Measurements from ENCODE around the gene HIVEP1. TPM values are rescaled to one million over a fixed set of nuclear protein-coding genes. Genes with fewer than 3 reads are reported as not detected.

Gene HIVEP1
- total RNA-seq, 2 experiments from 2014 or later, result 22.1 to 22.6 TPM

DNA sequence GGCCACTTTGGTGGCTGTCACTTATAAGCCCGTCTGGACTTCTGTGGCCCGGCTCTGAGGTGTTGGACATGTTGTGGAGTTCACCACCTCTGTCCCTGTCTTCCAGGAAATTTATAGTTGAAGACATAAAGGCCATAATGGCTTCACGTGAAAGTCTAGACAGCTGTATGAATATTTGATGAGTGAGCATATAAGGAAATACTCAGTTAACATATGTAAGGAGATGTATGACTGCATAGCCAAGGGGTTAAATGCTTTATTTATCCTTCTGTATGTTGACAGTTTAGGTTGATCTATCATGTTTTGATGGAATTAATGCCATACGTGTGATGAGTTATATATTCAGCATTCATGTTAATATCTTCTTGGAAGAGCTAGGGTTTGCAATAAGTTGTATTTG, 16.1 kb downstream of the HIVEP1 start:
- peaks cover 38% of the 10 kb centered on the region for H3K9me3 ChIP-seq (ENCODE audit: low read length)
- no peak for DNase-seq (ENCODE audit: low spot score)
- H3K36me3 ChIP-seq (ENCODE audit: insufficient read depth, low read length), result peaks cover 91% of the 10 kb centered on the region
- intact Hi-C loops (cut with micrococcal nuclease; ENCODE audit: unreplicated experiment), result no loop called here
- H3K4me2 ChIP-seq (ENCODE audit: low read length), result no peak overlapping the region
- no peak overlapping the region for H3K4me3 ChIP-seq (ENCODE audit: low read depth, low read length, poor library complexity, severe bottlenecking)
- ChIA-PET POLR2A (interaction anchor here (0.6 to 0.7 kb wide), 2 partner anchors 13 to 483 kb away, joined by 5 to 10 read pairs; no protein-coding TSS in a partner anchor), CTCF (ENCODE audit: unreplicated experiment) (interaction anchor here (0.6 kb wide), 1 partner anchor 140 kb away, joined by 3 read pairs; no protein-coding TSS in a partner anchor)
- TF ChIP-seq, protein P1, sequence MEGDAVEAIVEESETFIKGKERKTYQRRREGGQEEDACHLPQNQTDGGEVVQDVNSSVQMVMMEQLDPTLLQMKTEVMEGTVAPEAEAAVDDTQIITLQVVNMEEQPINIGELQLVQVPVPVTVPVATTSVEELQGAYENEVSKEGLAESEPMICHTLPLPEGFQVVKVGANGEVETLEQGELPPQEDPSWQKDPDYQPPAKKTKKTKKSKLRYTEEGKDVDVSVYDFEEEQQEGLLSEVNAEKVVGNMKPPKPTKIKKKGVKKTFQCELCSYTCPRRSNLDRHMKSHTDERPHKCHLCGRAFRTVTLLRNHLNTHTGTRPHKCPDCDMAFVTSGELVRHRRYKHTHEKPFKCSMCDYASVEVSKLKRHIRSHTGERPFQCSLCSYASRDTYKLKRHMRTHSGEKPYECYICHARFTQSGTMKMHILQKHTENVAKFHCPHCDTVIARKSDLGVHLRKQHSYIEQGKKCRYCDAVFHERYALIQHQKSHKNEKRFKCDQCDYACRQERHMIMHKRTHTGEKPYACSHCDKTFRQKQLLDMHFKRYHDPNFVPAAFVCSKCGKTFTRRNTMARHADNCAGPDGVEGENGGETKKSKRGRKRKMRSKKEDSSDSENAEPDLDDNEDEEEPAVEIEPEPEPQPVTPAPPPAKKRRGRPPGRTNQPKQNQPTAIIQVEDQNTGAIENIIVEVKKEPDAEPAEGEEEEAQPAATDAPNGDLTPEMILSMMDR (conservative IDR thresholded peaks at IDR 0.05; ENCODE audit: low read length), result no peak
- no peak for TF ChIP-seq EZH2phosphoT487 (IDR thresholded peaks at IDR 0.05; ENCODE audit: borderline replicate concordance, low read depth, low read length)
- BruUV-seq (replicated peaks), result no TSS peak
- peaks cover 68% of the 10 kb centered on the region for H3K79me2 ChIP-seq (ENCODE audit: insufficient read depth, low read depth, low read length)
- no peaks in the 10 kb centered on the region for H3K4me1 ChIP-seq (ENCODE audit: insufficient read depth, low read length, poor library complexity, severe bottlenecking)
- H3K27ac ChIP-seq (ENCODE audit: low read depth, low read length, poor library complexity, severe bottlenecking), result no peak overlapping the region
- H3K9me2 ChIP-seq (ENCODE audit: insufficient read depth, low read length), result no peaks in the 10 kb centered on the region
- H4K20me1 ChIP-seq (ENCODE audit: insufficient read depth, low read length), result no peaks in the 10 kb centered on the region
- H2AFZ ChIP-seq (ENCODE audit: low read length), result no peak overlapping the region

DNA sequence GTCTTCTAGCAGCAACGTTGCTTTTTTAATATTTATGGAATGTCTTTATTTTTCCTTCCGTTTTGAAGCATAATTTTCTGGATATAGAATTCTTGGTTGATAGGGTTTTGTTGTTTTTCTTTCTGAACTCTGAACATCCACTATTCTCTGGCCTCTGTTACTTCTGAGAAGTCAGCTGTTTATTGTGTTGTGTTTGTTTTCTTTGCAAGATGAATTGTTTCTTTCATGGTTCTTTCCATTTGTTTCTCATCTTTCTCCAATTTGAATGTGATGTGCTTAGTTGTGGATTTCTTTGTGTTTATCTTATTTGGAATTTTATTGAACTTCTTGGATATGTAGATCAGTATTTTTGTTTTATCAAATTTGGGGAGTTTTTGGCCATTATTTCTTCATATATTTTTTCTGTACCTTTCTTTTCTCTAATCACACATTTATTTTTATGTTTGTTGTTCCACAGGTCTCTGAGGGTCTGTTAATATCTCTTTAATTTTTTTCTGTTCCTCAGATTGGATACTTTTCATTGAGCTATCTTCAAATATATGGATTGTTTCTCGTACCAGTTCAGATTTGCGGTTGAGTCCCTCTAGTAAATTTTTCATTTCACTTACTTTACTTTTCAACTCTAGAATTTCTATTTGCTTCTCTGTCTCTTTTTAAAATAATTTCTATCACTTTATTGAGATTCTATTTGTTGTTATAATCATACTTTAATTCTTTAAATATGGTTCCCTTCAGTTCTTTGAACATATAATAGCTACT, 18.0 kb downstream of the HIVEP1 start:
- CTCF ChIA-PET (ENCODE audit: unreplicated experiment), result no interaction called here
- H3K36me3 ChIP-seq (ENCODE audit: insufficient read depth, low read length), result peaks cover 75% of the 10 kb centered on the region
- POLR2A ChIA-PET, result interaction anchor here (0.6 to 1.0 kb wide), 3 partner anchors 9 to 33 kb away, joined by 3 to 5 read pairs (median 4); no protein-coding TSS in a partner anchor
- no peaks in the 10 kb centered on the region for H4K20me1 ChIP-seq (ENCODE audit: insufficient read depth, low read length)
- no peak overlapping the region for H2AFZ ChIP-seq (ENCODE audit: low read length)
- no peak overlapping the region for H3K4me2 ChIP-seq (ENCODE audit: low read length)
- no peak for TF ChIP-seq EZH2phosphoT487 (IDR thresholded peaks at IDR 0.05; ENCODE audit: borderline replicate concordance, low read depth, low read length)
- TF ChIP-seq, protein P1 (conservative IDR thresholded peaks at IDR 0.05; ENCODE audit: low read length), result no peak
- no peaks in the 10 kb centered on the region for H3K4me1 ChIP-seq (ENCODE audit: insufficient read depth, low read length, poor library complexity, severe bottlenecking)
- intact Hi-C loops (cut with micrococcal nuclease; ENCODE audit: unreplicated experiment), result no loop called here
- DNase-seq (ENCODE audit: low spot score), result no peak
- H3K79me2 ChIP-seq (ENCODE audit: insufficient read depth, low read depth, low read length), result peaks cover 72% of the 10 kb centered on the region
- H3K27ac ChIP-seq (ENCODE audit: low read depth, low read length, poor library complexity, severe bottlenecking), result no peak overlapping the region
- no peaks in the 10 kb centered on the region for H3K9me2 ChIP-seq (ENCODE audit: insufficient read depth, low read length)
- no TSS peak for BruUV-seq (replicated peaks)
- H3K4me3 ChIP-seq (ENCODE audit: low read depth, low read length, poor library complexity, severe bottlenecking), result no peak overlapping the region
- peaks cover 38% of the 10 kb centered on the region for H3K9me3 ChIP-seq (ENCODE audit: low read length)

DNA sequence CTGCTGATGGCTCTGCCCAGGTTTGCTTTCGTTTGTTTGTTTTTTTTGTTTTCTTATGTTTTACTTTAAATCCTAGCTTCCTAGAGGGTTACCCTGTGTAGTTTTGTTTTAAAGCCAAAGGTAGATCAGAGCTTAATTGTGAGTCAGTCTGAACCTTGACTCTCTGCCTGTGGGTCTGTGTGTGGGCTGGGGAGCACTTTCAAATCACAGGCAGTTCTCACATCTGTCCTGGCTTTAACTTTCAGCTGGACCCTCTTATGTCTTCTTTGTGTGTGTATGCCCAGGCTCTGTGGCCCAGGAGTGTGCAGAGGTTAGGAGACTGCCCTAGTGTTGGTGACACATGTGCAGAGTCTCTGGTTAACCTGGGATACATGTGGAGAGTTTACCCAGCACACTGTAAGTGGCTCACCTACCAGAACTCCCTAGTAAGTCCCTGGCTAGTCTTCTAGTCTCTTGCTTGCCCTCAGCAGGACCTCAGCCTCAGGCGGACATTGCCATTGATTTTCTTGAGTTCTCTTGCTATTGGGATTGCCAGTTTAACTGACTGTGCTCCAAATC, 19.0 kb downstream of the HIVEP1 start:
- peaks cover 38% of the 10 kb centered on the region for H3K9me3 ChIP-seq (ENCODE audit: low read length)
- H2AFZ ChIP-seq (ENCODE audit: low read length), result no peak overlapping the region
- no peak overlapping the region for H3K4me3 ChIP-seq (ENCODE audit: low read depth, low read length, poor library complexity, severe bottlenecking)
- H3K4me2 ChIP-seq (ENCODE audit: low read length), result no peak overlapping the region
- POLR2A ChIA-PET, result interaction anchor here (0.6 to 1.0 kb wide), 3 partner anchors 10 to 32 kb away, joined by 3 to 5 read pairs (median 4); no protein-coding TSS in a partner anchor
- DNase-seq (ENCODE audit: low spot score), result no peak
- BruUV-seq (replicated peaks), result no TSS peak
- no peak overlapping the region for H3K27ac ChIP-seq (ENCODE audit: low read depth, low read length, poor library complexity, severe bottlenecking)
- H3K79me2 ChIP-seq (ENCODE audit: insufficient read depth, low read depth, low read length), result peaks cover 77% of the 10 kb centered on the region
- intact Hi-C loops (cut with micrococcal nuclease; ENCODE audit: unreplicated experiment), result no loop called here
- H4K20me1 ChIP-seq (ENCODE audit: insufficient read depth, low read length), result no peaks in the 10 kb centered on the region
- H3K36me3 ChIP-seq (ENCODE audit: insufficient read depth, low read length), result peaks cover 66% of the 10 kb centered on the region
- H3K4me1 ChIP-seq (ENCODE audit: insufficient read depth, low read length, poor library complexity, severe bottlenecking), result no peaks in the 10 kb centered on the region
- no peaks in the 10 kb centered on the region for H3K9me2 ChIP-seq (ENCODE audit: insufficient read depth, low read length)
- TF ChIP-seq, protein P1 (conservative IDR thresholded peaks at IDR 0.05; ENCODE audit: low read length), result no peak
- no peak for TF ChIP-seq EZH2phosphoT487 (IDR thresholded peaks at IDR 0.05; ENCODE audit: borderline replicate concordance, low read depth, low read length)
- CTCF ChIA-PET (ENCODE audit: unreplicated experiment), result no interaction called here
